Testis (tissue), 3 donors: ENCODE results near the gene TIAM2. TPM values are rescaled to one million over a fixed set of nuclear protein-coding genes. Genes with fewer than 3 reads are reported as not detected.

Source experiments
- DNase-seq: peaks from one replicate; pipeline ENCODE4 v3.0.0-alpha.2; 2019
- H3K27ac ChIP-seq, 2 donors: fragments of 200-600 bp; sonication (generic); one replicate each; pipeline ENCODE4 v1.5.1; 2019
- H3K27me3 ChIP-seq: fragments of 200-600 bp; sonication (generic); one replicate; pipeline ENCODE4 v1.5.1; 2019
- H3K36me3 ChIP-seq: fragments of 200-600 bp; sonication (generic); one replicate; pipeline ENCODE4 v1.5.1; 2017; ENCODE audit warnings: low read depth; ENCODE audit errors: missing control alignments
- H3K4me1 ChIP-seq: fragments of 200-600 bp; sonication (generic); one replicate; pipeline ENCODE4 v1.5.1; 2019
- H3K4me3 ChIP-seq, 2 donors: fragments of 200-600 bp; sonication (generic); one replicate each; pipeline ENCODE4 v1.5.1; 2017 to 2019
- H3K9me3 ChIP-seq: fragments of 200-600 bp; sonication (generic); one replicate; pipeline ENCODE4 v1.5.1; 2017
- CTCF ChIP-seq, 3 experiments: fragments of 450-650 bp in 2 of 3; fragments of 200-600 bp in 1 of 3; sonication (generic) in 1 of 3; IDR thresholded peaks; one replicate each; pipeline ENCODE4 v1.5.1; 2016 to 2019; ENCODE audit warnings: antibody characterized with exemption in 3 of 3, mild to moderate bottlenecking in 2 of 3, moderate library complexity in 1 of 3
- POLR2A ChIP-seq: fragments of 450-650 bp; IDR thresholded peaks from one replicate; pipeline ENCODE4 v1.6.1; 2017; ENCODE audit warnings: antibody characterized with exemption, mild to moderate bottlenecking, moderate library complexity
- WGBS, 2 donors: methylation state at CpG; one replicate each; pipeline ENCODE4 v1.1.5; 2018; 5-methylcytosine and 5-hydroxymethylcytosine counted together
- intact Hi-C: fragments of 100-400 bp; cut with DNase I; formaldehyde crosslinking; loops from one replicate; pipeline ENCODE4 v1.15.1; 2023; ENCODE audit warnings: low total_unique reads
- polyA plus RNA-seq: library from polyadenylated mRNA; stranded (reverse); fragments of 350-450 nt; fragmentation: Illumina TruSeq; extraction: RNeasy Lipid Tissue Mini Kit (QIAGEN cat#74804); gene quantifications from one replicate; pipeline ENCODE4 v1.2.3, GENCODE V29; 2014; ENCODE audit warnings: low read depth, low replicate concordance; ENCODE audit not compliant: insufficient read depth
- total RNA-seq, 2 donors: library from RNA; depleted of rRNA; stranded (reverse); fragments of >200 nt; gene quantifications; one replicate each; pipeline ENCODE4 v1.2.3, GENCODE V29; 2016

Gene TIAM2
- total and polyA plus RNA-seq, 3 donors from 2014 or later, result 22.7 to 43.8 (median 38.0) TPM

- Histone ChIP-seq H3K4me1 (peaks cover 6% of the 10 kb centered on the region), H3K36me3 (no peaks in the 10 kb centered on the region), H3K27ac (no peak overlapping the region), H3K4me3 (no peak overlapping the region), H3K27me3 (no peaks in the 10 kb centered on the region), H3K9me3 (no peaks in the 10 kb centered on the region)
- 55 to 82% methylated on average over 7 of the region's 7 CpGs for WGBS, 2 donors
- intact Hi-C loops, result no loop called here
- TF ChIP-seq CTCF (IDR thresholded peaks at IDR 0.05) (no peak), POLR2A (no peak)
- DNase-seq, result no peak
Observed at GRCh38 chr6:155079985-155080452, 84.9 kb downstream of the TIAM2 start.

GRCh38 chr6:155080881-155081845 is 86.0 kb downstream of the TIAM2 start:
- H3K27me3 ChIP-seq, result no peaks in the 10 kb centered on the region
- no peaks in the 10 kb centered on the region for H3K36me3 ChIP-seq
- no peaks in the 10 kb centered on the region for H3K9me3 ChIP-seq
- TF ChIP-seq POLR2A (no peak), CTCF (IDR thresholded peaks at IDR 0.05) (no peak)
- intact Hi-C loops, result no loop called here
- peaks cover 6% of the 10 kb centered on the region for H3K4me1 ChIP-seq
- no peak overlapping the region for H3K27ac ChIP-seq
- 77 to 81% methylated on average over 9 of the region's 9 CpGs for WGBS, 2 donors
- H3K4me3 ChIP-seq, result no peak overlapping the region
- no peak for DNase-seq

- no peak for TF ChIP-seq POLR2A
- TF ChIP-seq CTCF (IDR thresholded peaks at IDR 0.05), result no peak
Observed at GRCh38 chr6:155084431-155085123, 89.5 kb downstream of the TIAM2 start.

GRCh38 chr6:155085582-155086257 is 90.6 kb downstream of the TIAM2 start:
- DNase-seq, result peak; percentile 27
- Histone ChIP-seq H3K27me3 (no peaks in the 10 kb centered on the region), H3K27ac (no peak overlapping the region), H3K4me3 (no peak overlapping the region), H3K36me3 (no peaks in the 10 kb centered on the region), H3K4me1 (no peaks in the 10 kb centered on the region), H3K9me3 (no peaks in the 10 kb centered on the region)
- intact Hi-C loops, result no loop called here
- TF ChIP-seq POLR2A (no peak), CTCF (IDR thresholded peaks at IDR 0.05) (no peak)
- WGBS, 2 donors, result 68 to 76% methylated on average over 8 of the region's 8 CpGs

More at GRCh38 chr6:155084431-155085123, 89.5 kb downstream of the TIAM2 start:
- intact Hi-C loops, result no loop called here
- Histone ChIP-seq H3K27ac (no peak overlapping the region), H3K27me3 (no peaks in the 10 kb centered on the region), H3K4me3 (no peak overlapping the region), H3K4me1 (no peaks in the 10 kb centered on the region), H3K9me3 (no peaks in the 10 kb centered on the region), H3K36me3 (no peaks in the 10 kb centered on the region)
- no peak for DNase-seq
- WGBS, 2 donors, result 80 to 82% methylated on average over 4 of the region's 4 CpGs
